SK-N-SH (cell line): ENCODE results near the gene AGBL4.

Source experiments
- CTCF ChIP-seq: fragments of 200-600 bp; sonication (generic); IDR thresholded peaks from 2 replicates; pipeline ENCODE4 v1.6.1; 2017; ENCODE audit warnings: antibody characterized with exemption, mild to moderate bottlenecking, moderate library complexity
- EP300 ChIP-seq, 2 experiments: IDR thresholded peaks; 2 replicates each; pipeline versions ENCODE4 v1.4.0 to v1.6.1; 2012; ENCODE audit warnings: borderline replicate concordance in 1 of 2, low read depth in 1 of 2, low read length in 1 of 2
- FOXJ3 ChIP-seq: sonication (generic); formaldehyde crosslinking; IDR thresholded peaks from 2 replicates; pipeline ENCODE4 v1.5.1; 2020; ENCODE audit warnings: mild to moderate bottlenecking, missing genetic modification reagents
- GABPA ChIP-seq: IDR thresholded peaks from 2 replicates; pipeline ENCODE4 v1.4.0; 2012; ENCODE audit warnings: low read depth, mild to moderate bottlenecking
- POLR2AphosphoS5 ChIP-seq: IDR thresholded peaks from 2 replicates; pipeline ENCODE4 v1.6.1; 2012; ENCODE audit warnings: low read depth, low read length
- TAF1 ChIP-seq: IDR thresholded peaks from 2 replicates; pipeline ENCODE4 v1.6.1; 2012; ENCODE audit warnings: low read depth, mild to moderate bottlenecking, low read length, moderate library complexity, borderline replicate concordance
- YY1 ChIP-seq: IDR thresholded peaks from 2 replicates; pipeline ENCODE4 v1.4.0; 2012; ENCODE audit warnings: low read depth, mild to moderate bottlenecking
- ZBTB33 ChIP-seq: IDR thresholded peaks from 2 replicates; pipeline ENCODE4 v1.4.0; 2012; ENCODE audit warnings: low read depth, borderline replicate concordance

GRCh38 chr1:48903291-48903690, 1120.5 kb downstream of the AGBL4 start:
- TF ChIP-seq CTCF (no peak), EP300 (IDR thresholded peaks at IDR 0.05; ENCODE audit: borderline replicate concordance in 1 of 2, low read depth in 1 of 2, low read length in 1 of 2) (no peak), POLR2AphosphoS5 (no peak), TAF1 (no peak), FOXJ3 (CRISPR knock-in tag) (no peak), ZBTB33 (no peak), GABPA (no peak), YY1 (no peak)
